Measurements from ENCODE around the gene ACTL8.

- TF ChIP-seq CTCF (IDR thresholded peaks at IDR 0.05) (no peak), POLR2A (IDR thresholded peaks at IDR 0.05) (no peak), EP300 (IDR thresholded peaks at IDR 0.05) (no peak)
Observed at GRCh38 chr1:17790383-17791054, 35.4 kb downstream of the ACTL8 start.

All from ovary (tissue), 3 donors.